Esophagus squamous epithelium (tissue), 5 donors: ENCODE data around the gene ABLIM2. TPM values are rescaled to one million over a fixed set of nuclear protein-coding genes. Genes with fewer than 3 reads are reported as not detected.

ENCODE experiments used
- DNase-seq: peaks from one replicate; lab custom pipeline; 2025; lab: John Stamatoyannopoulos, UW
- H3K27ac ChIP-seq, 4 donors: fragments of 200-600 bp; sonication (generic); one replicate each; pipeline ENCODE4 v1.5.1; 2016 to 2019; ENCODE audit warnings: mild to moderate bottlenecking in 1 of 4
- H3K27me3 ChIP-seq, 4 donors: fragments of 200-600 bp; sonication (generic); 1 replicate in 3 of 4; 2 replicates in 1 of 4; pipeline versions ENCODE4 v1.5.1 to v1.6.0; 2017 to 2021; ENCODE audit warnings: antibody characterized with exemption in 1 of 4
- H3K36me3 ChIP-seq, 3 donors: fragments of 200-600 bp; sonication (generic); one replicate each; pipeline ENCODE4 v1.5.1; 2016 to 2019
- H3K4me1 ChIP-seq, 3 donors: fragments of 200-600 bp; sonication (generic); one replicate each; pipeline ENCODE4 v1.5.1; 2017 to 2019
- H3K4me3 ChIP-seq, 4 donors: fragments of 200-600 bp; sonication (generic); 1 replicate in 3 of 4; 2 replicates in 1 of 4; pipeline ENCODE4 v1.5.1; 2016 to 2019; ENCODE audit warnings: mild to moderate bottlenecking in 2 of 4, moderate library complexity in 1 of 4
- H3K9me3 ChIP-seq, 3 donors: fragments of 200-600 bp; sonication (generic); one replicate each; pipeline ENCODE4 v1.5.1; 2016 to 2019
- POLR2A ChIP-seq, 4 donors: fragments of 450-650 bp; IDR thresholded peaks; one replicate each; pipeline ENCODE4 v1.6.1; 2017; ENCODE audit warnings: antibody characterized with exemption in 4 of 4, mild to moderate bottlenecking in 4 of 4, moderate library complexity in 3 of 4
- WGBS, 2 donors: methylation state at CpG; one replicate each; pipeline ENCODE4 v1.1.5; 2018; 5-methylcytosine and 5-hydroxymethylcytosine counted together
- intact Hi-C: fragments of 100-400 bp; cut with DNase I; formaldehyde crosslinking; loops from one replicate; pipeline ENCODE4 v1.15.0; 2022
- total RNA-seq, 4 donors: library from RNA; depleted of rRNA; stranded (reverse); fragments of >200 nt; gene quantifications; one replicate each; pipeline ENCODE4 v1.1.0, GENCODE V29; 2016
- TF ChIP-seq, protein P1 (sequence below), 6 experiments: fragments of 450-650 bp in 4 of 6; fragments of 200-600 bp in 2 of 6; sonication (generic) in 2 of 6; IDR thresholded peaks; one replicate each; pipeline ENCODE4 v1.5.1; 2016 to 2019; ENCODE audit warnings: antibody characterized with exemption in 6 of 6, mild to moderate bottlenecking in 4 of 6, moderate library complexity in 4 of 6
- donor health status: DM: yes; HTN: yes; CAD: no.

Gene ABLIM2
- total RNA-seq, 4 donors from 2014 or later: 13.5 to 26.7 (median 15.7) TPM

DNA sequence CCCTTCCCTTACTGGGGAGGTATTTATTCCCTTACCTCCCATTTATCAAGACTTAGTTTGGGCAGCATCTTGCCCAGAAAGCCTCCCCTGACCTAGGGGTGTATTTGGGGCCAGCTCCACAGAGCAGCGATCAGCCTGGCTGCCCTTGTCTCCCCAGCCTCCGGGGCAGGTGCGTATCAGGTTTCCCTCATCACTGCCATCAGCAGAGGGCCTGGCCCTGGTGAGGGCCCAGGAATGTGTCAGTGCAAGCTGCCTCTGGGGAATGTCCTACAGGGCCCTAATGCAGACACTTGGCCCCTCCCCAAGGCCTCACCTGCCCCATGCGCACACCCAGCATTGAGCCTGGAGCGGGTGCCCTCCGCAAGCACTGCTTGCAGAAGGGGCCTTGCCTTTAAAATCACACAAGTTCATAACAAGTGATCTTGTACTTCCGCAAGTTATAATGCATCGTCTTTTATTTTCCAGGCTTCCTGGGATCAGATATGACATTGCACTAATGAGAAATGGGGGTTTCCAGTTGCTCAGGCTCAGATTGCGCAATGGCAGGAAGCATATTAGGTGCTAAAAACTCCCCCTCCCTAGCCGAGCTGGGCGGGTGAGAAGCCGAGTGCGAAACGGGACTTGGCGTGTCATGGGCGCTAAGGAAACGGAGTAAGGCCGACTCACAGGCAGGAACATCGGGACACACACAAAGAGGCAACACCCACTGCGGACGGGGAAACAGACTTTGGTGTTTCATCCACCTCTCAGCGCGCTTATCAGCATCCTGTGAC lies 193.5 kb downstream of the ABLIM2 start:
- peak in 1 of 4 donors; percentile 1 for TF ChIP-seq POLR2A (IDR thresholded peaks at IDR 0.05)
- TF ChIP-seq, protein P1, sequence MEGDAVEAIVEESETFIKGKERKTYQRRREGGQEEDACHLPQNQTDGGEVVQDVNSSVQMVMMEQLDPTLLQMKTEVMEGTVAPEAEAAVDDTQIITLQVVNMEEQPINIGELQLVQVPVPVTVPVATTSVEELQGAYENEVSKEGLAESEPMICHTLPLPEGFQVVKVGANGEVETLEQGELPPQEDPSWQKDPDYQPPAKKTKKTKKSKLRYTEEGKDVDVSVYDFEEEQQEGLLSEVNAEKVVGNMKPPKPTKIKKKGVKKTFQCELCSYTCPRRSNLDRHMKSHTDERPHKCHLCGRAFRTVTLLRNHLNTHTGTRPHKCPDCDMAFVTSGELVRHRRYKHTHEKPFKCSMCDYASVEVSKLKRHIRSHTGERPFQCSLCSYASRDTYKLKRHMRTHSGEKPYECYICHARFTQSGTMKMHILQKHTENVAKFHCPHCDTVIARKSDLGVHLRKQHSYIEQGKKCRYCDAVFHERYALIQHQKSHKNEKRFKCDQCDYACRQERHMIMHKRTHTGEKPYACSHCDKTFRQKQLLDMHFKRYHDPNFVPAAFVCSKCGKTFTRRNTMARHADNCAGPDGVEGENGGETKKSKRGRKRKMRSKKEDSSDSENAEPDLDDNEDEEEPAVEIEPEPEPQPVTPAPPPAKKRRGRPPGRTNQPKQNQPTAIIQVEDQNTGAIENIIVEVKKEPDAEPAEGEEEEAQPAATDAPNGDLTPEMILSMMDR (IDR thresholded peaks at IDR 0.05): no peak
- H3K27ac ChIP-seq: peak overlapping the region; percentile 77 to 86 (median 81)
- 19 to 41% methylated on average over 8 to 16 of the region's 23 CpGs for WGBS, 2 donors
- H3K4me3 ChIP-seq: no peak overlapping the region
- H3K36me3 ChIP-seq: no peaks in the 10 kb centered on the region
- no peaks in the 10 kb centered on the region for H3K9me3 ChIP-seq
- no peak for DNase-seq
- intact Hi-C loops: no loop called here
- H3K27me3 ChIP-seq: no peaks in the 10 kb centered on the region
- peaks cover 31 to 85% (median 45%) of the 10 kb centered on the region in 3 donors for H3K4me1 ChIP-seq

DNA sequence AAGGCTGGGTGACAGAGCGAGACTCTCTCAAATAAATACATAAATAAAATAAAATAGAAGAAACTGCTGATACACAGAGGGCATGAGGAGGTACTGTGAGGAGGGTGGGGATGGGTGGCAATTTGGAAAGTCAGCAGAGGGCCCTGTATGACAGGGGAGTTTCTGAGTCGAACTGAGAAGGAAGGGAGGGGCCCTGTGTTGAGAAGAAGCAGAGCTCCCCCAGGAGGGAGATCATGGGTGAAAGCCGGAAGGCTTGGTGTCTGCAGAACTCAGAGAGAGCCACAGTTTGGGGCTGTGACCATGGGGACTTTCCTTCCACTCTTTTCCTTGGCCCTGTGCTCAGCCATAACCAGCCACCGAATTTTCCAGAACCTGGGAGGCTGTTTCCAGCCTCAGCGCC lies 194.2 kb downstream of the ABLIM2 start:
- TF ChIP-seq POLR2A (IDR thresholded peaks at IDR 0.05): no peak
- TF ChIP-seq, protein P1 (IDR thresholded peaks at IDR 0.05): no peak
- no peak overlapping the region for H3K4me3 ChIP-seq
- H3K27me3 ChIP-seq: no peaks in the 10 kb centered on the region
- H3K4me1 ChIP-seq: peaks cover 30 to 85% (median 44%) of the 10 kb centered on the region in 3 donors
- peak overlapping the region; percentile 77 to 86 (median 81) for H3K27ac ChIP-seq
- no peaks in the 10 kb centered on the region for H3K36me3 ChIP-seq
- intact Hi-C loops: no loop called here
- H3K9me3 ChIP-seq: no peaks in the 10 kb centered on the region
- no peak for DNase-seq
- 61 to 66% methylated on average over 5 of the region's 5 CpGs for whole genome bisulfite sequencing, 2 donors

DNA sequence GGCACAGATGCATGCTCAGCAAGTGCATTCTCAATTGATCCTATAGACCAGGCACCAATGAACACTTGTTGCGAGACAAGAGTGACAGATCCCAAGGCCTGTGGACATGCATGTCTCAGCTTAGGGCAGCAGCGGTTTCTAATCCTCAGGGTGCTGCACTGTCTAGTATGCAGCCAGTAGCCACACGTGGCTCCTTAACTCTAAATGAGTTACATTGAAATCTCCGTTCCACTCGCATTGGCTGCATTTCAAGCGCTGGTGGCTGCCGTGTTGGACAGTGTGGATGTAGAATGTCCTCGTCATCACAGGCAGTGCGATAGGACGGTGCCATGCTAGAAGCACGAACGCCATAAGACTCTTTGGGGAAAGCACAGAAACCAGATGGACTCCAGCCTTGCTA lies 194.9 kb downstream of the ABLIM2 start:
- Histone ChIP-seq H3K27ac (no peak overlapping the region), H3K36me3 (no peaks in the 10 kb centered on the region), H3K9me3 (no peaks in the 10 kb centered on the region), H3K4me1 (peaks cover 30 to 85% (median 44%) of the 10 kb centered on the region in 3 donors), H3K27me3 (no peaks in the 10 kb centered on the region), H3K4me3 (no peak overlapping the region)
- TF ChIP-seq, protein P1 (IDR thresholded peaks at IDR 0.05): no peak
- no peak for TF ChIP-seq POLR2A (IDR thresholded peaks at IDR 0.05)
- DNase-seq: no peak
- 91 to 97% methylated on average over 7 to 12 of the region's 12 CpGs for WGBS, 2 donors
- intact Hi-C loops: no loop called here

DNA sequence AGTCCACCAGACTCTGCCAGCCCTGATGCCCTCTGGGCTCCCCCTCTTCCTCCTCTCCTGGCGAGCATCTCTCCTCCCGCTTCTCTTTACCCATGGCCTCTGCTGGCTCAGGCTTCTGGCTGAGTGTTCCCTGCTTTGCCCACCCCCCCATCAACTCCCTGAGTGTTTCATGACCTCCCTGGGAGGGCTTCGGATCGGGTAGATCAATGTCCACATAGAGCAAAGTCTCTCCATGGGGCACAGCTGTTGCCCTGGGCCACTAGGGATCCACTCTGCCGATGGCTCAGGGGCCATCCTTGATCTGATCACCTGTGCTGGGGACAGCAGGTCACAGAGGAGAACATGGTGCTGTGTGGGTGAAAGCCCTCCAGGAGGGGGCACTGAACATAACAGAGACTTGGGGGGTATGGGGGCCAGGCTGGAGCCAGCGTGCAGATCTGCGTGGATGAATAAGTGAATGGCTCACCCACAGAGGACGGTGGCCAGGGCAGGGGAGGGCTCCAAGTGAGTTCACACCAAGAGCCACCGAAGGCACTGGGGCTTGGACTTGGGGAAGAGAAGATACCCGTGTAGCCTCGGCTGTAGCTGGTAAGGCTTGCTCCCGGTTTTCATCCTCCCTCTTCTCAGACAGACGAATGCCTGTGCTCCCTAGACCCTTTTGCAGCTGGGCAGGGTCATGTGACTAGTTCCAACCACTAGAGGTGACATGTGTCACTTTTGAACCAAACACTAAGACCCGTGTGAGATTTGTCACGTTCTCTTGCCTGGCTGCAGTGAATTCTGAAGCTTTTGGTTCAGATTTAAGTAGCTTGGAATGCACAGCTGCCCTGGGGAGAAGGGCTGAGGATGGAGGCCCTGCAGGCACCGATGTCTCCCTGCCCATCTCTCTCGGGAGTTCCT lies 195.8 kb downstream of the ABLIM2 start:
- H3K36me3 ChIP-seq: no peaks in the 10 kb centered on the region
- 82 to 90% methylated on average over 12 of the region's 17 CpGs for WGBS, 2 donors
- intact Hi-C loops: no loop called here
- no peak overlapping the region for H3K4me3 ChIP-seq
- no peaks in the 10 kb centered on the region for H3K9me3 ChIP-seq
- no peak for DNase-seq
- H3K4me1 ChIP-seq: peaks cover 27 to 76% (median 41%) of the 10 kb centered on the region in 3 donors
- no peaks in the 10 kb centered on the region for H3K27me3 ChIP-seq
- no peak overlapping the region for H3K27ac ChIP-seq
- no peak for TF ChIP-seq POLR2A (IDR thresholded peaks at IDR 0.05)
- TF ChIP-seq, protein P1 (IDR thresholded peaks at IDR 0.05): no peak
